DMS 273 treated with DMSO at 0.1 percent for 48 hours (cell line): ENCODE results near the gene NPBWR2.
A peak's percentile ranks its signal among the peaks of the same experiment; 100 is the strongest.

Source experiments
- DNase-seq: peaks from one replicate; lab custom pipeline; 2025; lab: John Stamatoyannopoulos, UW

Gene NPBWR2

DNA sequence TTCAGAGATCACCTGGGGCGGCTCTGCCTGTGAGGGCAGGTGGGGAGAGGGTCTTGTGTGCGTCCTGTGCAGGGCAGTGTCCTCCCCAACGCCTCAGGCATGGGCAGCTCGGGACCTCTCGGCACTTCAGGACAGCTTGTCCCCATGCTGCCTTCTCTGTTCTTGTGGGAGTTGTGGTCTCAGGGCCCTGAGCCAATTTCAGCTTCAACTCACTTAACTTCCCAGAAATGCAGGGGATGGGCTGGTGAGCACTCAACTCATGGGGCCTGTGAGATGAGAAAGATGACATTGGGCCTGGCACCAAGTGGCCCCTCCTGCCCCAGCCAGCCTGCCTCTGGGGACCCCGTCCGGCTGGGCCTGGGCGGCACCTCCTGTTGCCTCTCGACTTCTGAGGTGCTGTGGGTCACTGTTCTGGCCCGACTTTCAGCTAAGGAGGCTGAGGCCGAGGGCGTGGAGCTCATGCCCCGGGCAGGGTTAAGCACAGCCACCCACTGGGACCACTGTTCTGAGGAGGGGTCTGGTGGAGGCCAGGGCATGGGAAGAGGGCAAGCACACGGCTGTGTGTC, 34.8 kb downstream of the NPBWR2 start:
- no peak for DNase-seq

DNA sequence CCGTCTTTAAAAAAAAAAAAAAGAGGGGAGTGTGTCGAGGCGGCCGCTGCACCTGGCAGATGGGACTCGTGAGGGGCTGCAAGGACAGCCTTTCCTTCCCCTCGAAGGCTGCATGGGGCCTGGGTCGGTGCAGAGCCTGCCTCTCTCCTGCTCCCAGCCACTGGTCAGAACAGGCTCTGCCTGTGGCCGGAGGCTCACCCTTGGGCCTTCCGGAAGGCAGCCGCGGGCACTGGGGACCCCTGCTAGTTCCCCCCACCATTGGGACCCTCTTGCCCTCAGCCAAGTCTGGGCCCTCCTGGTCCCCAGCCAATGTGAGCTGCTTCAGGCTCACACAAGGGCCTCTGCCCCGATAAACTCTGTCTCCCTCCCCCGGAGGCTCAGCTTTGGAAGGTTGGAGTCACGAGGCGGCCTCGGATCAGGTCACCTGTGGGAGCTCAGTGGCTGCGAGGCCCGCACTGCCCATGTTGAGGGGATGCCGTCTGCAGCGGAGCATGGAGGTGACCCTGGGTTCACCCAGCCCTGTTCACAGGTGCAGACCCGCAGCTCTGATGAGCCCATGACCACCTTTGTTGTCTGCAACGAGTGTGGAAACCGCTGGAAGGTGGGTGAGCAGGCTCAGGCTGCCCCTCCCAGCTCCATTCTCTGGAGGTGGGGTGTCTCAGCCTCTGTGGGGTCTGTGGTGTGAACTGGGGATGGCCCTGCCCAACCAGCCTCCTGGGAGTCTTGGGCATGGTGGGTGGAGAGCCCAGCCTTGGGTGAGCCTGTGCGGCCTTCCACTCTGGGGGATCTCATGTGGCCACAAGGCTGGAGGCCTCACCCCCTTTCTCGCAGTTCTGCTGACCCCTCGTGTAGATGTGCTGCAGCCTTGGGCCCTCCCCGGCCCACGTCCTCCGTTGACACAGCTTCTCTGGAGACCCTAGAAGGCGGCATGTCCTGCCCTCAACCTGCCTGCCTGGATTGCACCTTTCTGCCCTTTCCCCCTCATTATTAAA, 35.7 kb downstream of the NPBWR2 start:
- DNase-seq, result no peak

DNA sequence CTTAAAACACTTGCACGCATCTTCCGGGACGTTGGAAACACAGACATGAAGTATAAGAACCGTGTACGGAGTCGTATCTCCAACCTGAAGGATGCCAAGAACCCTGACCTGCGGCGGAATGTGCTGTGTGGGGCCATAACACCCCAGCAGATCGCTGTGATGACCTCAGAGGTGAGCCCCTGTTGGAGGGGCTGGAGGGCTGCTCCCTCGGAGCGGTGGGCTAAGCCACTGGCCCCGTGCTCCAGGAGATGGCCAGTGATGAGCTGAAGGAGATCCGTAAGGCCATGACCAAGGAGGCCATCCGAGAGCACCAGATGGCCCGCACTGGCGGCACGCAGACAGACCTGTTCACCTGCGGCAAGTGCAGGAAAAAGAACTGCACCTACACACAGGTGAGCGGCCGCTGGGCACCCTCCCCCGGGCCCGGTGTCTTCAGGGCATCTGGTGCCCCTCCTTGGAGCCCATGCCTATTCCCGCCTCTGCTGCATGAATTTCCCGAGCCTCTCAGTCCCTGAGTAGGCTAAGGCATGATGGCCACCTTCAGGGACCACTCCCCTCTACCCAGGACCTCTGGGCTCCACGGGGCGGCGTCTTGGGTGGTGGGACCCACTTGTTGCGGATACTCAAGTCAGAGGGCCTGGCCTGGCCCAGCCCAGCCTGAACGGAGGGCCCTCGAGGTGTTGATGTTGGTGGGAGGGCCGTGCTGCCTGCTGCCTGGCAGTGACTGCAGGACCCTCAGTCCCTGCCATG, 36.9 kb downstream of the NPBWR2 start:
- no peak for DNase-seq

DNA sequence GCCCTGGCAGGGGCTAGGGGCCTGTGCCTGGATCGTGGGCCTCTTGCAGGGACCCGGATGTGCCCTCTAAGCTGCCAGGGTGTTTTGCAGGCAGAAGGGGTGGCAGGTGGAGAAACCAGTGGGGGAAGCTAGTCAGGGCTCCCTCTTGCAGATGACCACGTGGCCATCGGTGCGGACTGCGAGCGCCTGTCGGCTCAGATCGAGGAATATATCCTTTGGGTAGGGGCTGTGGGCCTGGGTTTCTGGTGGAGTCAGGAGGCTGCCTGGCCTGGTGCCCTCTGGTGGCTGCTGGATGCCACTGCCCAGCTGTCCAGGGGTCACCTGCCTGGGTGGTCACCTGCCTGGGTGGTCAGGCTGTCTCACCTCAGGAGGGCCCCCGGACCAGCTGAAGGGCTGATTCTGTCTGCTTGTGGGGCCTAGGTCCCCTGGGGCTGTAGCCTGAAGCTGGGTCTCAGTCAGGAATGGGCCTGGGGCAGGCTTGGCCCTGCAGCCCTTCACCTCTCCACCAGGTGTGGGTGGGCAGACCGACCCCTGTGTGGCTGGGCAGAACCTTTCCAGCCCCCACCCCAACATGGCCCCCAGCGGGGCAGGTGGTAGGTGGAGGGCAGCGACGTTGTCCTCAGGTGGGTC, 37.6 kb downstream of the NPBWR2 start:
- DNase-seq, result no peak

DNA sequence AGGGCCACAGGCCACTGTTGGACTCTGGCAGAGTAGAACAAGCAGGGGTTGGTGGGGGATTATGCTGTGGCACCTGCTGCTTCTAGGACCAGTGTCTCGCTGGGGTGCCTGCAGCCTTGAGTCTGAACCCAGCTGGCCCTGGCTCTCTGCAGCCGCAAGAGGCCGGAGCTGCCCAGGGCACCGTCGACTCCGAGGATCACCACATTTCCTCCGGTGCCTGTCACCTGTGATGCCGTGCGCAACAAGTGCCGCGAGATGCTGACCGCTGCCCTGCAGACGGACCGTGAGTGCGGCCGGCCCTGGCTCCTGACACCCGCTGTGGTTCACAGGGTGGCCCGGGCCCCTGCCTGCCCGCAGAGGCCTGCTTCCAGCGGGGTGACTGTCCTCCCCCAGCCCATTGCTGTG, 38.2 kb downstream of the NPBWR2 start:
- no peak for DNase-seq

DNA sequence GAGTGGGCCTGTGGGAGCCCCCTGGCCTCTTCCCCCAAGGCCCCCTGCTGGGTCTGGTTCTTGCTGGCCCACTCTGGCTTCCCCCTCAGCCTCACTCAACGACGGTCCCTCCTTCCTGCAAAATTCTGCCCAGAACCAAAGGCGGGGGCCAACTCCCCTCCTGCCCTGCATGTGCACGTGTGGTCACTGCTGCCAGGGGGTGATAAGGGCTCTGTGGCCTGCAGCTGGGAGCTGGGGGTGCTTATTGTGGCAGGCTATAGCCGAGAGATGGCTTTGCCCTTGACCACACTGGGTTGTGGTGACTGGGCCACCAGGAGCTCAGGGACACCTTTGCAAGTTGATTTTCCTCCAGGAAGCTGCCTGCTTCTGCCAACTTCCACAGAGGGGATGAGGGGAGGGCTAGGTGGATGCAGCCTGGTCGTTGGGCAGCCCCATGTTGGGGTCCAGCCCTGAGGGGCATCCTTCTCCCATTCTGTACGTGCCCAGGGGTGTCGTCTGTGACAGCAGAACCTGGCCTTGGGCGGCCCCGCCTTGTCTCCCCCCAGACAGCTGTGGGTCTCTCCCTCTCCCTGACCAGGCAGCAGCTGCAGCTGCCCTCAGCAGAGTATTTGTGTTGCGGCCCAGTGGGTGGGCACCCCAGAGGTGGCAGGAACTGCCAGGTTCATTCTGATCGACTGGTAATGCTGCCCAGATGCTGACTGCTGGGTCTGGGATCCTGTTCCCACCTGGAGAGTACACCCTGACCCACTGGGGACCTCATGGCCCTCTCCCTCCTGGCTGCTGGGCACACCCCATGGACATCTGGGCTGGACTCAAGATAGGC, 38.8 kb downstream of the NPBWR2 start:
- DNase-seq, result no peak

DNA sequence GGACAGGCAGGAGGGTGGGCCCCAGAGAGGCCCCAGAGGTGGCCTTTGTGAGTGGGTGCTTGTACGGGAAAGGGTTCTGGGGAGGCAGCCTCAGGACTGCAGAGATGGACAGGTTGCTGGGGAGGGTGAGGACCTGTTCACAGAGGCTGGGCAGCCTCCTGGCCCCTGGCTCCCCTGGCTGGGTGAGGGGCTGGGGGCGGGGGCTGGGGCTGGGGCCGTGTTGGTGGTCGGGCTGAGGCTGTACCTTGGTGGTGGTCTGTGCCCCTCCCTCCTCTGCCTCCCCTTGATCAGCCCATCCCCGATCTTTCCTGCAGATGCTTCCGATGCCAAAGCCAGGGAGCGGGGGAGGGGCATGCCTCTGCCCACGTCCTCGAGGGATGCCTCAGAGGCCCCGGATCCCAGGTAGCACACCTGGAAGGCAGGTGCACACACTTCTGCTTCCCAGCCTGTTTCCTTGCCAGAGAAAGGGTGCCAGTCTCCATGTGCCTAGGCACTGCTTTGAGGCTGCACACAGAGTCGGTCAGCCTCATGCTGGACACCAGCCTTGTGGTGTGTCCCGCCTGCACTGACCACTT, 39.5 kb downstream of the NPBWR2 start:
- DNase-seq, result no peak

DNA sequence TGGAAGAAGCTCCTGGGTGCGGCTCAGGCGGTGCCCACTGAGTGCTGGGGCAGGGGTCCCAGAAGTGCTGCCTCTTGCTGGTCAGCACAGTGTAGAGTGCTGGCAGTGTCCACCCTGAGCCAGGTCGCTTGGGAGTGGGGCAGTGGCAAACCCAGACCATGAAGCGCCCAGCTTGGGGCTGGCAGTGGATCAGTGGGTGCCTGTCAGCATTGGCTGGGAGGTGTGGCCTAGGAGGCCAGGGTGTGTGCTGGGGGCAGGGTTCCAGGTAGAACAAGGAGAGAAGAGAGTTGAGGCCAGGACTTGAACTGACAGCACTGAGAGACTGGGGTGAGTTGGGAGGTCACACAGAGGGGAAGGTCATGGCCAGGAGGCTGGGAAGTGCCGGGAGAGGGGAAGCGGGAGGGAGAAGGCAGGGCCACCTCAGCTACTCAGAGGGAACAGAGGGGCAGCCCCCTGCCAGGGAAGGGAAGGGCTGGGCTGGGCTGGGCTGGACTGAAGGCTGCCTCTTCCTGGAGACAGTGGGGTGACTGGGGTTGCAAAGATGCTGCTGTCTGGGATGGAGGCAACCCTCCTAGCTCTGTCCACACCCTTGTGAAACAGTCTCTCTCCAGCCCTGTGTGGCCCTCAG, 40.2 kb downstream of the NPBWR2 start:
- no peak for DNase-seq

DNA sequence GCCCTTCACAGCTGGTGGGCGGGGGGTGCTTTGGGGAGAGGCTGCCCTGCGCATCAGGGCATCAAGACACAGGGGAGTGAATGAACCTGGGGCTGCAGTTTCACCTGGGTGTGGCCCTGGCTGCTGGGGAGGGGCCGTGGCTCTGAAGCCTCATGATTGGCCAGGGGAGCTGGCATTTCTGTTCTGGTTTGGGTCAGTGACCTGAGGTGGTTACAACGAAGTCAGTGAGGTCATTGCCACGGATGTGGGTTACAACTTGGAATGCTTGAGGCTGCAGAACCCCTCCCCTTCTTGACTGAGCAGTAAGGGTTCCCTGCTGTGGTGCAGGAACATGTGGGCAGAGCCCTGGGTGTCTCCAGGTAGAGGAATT, 41.4 kb downstream of the NPBWR2 start:
- no peak for DNase-seq

DNA sequence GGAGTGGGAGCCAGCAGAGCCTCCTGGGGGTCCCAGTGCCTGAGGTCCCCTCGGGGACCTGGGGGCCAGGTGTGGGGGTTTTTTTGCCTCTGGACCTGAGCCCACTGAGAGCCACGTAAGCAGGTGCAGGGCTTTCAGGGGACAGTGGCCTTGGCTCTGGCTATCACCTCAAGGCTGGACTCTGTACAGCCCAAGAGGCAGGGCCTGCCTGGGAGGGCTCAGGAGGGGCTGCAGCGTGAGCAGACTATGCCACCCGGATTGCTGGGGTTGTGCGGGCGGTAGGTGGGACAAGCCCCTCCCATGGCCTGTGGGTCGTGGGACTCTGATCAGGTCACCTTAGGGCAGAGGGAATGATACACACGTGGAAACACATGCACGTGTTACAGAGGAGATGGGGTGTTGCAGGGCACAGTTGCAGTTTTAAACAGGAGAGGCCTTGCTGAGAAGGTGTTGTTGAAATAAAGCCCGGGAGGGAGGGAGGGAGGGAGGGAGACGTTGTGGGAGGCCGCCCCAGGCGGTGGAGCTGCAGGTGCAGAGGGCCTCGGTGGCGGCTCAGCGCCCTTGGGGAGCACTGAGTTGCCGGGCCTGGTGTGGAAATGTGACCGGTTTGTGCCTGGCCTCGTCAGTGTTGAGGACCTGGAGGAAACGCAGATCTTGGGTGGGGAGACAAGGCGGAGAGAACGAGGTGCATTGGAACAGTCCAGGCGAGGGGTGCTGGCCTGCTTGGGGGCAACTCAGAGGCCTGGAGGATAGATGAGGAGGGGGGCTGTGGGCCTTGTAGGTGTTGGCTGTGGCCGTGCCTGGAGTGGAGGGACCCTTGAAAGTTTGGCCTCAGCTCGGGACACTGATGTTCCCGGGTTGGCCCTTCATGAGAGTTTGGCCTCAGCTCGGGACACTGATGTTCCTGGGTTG, 42.0 kb downstream of the NPBWR2 start:
- DNase-seq, result no peak

DNA sequence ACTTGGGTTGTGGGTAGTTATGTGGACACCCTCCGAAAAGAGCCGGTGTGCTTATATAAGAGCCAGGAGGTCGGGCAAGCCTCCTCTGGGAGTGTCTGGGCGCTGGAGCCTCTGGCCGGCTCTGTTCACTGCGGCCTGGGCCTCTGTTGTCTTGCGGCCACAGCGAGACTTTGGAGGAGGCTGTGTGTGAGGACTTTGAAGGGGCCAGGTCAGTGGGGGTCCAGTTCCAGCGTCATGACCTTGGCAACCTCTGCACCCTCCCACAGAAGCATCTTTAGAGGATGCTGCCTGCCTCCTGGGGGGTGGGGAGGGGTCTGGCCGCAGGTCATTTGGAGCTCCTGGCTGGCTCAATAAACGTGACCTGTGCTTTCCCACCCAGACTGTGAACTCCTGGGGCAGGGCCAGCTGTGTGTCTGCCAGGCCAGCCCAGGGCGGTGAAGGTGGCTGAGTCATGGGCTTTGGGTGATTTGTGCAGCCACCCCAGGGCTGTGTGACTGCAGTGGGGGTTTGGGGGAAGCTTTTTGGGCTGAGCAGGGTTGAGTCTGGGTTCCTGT, 43.1 kb downstream of the NPBWR2 start:
- DNase-seq, result no peak

DNA sequence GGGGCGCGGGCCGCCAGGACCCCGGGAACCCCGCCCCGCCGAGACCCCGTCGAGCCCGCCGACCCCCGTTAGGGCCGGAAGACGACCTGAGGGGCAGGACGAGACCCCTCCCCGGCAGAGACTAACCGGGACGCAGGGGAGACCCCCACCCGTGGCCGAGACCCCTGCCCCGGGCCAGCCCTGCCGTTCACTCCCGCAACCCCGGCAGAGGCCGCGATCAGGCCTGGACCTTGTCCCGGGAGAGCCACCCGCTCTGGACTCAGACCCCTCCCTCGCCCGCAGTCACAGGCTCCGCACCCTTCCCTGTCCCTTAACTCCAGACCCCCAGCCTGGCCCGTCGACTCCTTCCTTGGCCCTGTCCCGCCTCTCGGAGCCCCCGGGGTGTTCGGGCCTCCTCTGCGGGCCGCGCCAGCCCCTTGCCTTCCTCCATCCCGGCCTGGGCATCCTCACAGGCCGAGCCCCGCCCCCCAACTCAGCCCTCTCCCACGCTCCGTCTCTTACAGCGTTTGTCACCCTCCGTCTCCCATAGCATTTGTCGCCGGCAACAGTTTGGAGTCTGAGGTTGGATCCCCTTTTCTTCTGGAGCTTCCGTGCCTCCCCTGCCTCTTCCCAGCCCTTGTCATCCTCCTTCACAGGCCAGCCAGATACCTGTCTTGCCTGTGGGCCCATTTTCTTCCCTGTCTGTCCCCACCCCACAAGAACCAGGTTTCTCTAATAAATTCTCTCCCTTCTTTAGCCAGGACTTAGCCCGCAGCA, 43.8 kb downstream of the NPBWR2 start:
- DNase-seq, result no peak

DNA sequence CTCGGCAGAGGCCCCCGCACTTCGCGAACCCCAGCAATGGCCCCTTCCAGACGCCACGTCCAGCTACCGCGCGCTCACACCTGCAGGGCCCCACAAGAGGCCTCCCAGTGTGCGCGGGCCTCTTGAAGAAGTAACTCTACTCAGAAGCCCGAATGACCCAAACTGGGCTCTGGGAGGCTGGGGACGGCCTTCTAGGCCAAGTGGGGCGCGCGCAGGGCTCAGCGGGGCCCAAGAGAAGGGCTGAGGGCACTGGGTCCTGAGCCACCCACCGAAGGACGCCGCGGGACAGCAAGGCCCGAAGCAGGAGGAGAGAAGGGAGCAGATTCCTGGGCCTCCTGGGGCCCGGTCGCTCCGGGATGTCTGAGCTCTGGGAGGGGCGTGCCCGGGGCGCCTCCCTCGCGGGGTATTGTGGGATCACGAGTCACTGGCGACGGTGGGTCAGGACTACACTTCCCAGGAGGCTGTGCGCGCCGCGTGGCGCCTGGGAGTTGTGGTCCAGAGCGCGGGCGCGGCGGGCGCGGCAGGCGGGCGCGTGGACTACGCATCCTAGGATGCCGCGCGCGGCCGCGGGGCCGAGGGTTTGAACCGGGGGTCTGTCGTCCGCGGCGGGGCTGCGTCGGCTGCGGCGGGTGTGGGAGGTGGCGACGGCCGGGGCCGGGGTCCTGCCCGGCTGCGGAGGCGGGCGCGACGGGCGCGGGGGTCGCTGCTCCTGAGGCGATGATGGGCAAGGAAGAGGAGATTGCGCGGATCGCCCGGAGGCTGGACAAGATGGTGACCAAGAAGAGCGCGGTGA, 44.6 kb downstream of the NPBWR2 start, which contains the start of gene TCEA2:
Gene TCEA2, plus strand, starts transcription at position 603 of the 793 bp plus-strand sequence. Its CDS starts 115 bp downstream, at position 718.
- DNase-seq, result peak; percentile 77

DNA sequence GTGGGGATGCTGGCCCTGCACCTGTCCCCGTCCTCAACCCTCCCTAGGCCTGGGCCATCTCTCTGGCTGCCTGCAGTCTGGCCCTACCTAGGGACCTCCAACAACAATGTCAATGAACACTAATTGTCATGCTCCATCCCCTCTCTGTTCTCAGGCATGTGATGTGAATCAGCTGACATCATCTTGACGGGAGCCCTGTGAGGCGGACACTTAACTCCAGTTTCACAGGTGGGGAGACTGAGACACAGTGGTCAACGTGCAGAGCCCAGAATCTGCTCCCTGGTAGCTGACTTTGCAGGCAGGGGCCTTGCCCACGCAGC, 45.1 kb downstream of the NPBWR2 start:
- no peak for DNase-seq

DNA sequence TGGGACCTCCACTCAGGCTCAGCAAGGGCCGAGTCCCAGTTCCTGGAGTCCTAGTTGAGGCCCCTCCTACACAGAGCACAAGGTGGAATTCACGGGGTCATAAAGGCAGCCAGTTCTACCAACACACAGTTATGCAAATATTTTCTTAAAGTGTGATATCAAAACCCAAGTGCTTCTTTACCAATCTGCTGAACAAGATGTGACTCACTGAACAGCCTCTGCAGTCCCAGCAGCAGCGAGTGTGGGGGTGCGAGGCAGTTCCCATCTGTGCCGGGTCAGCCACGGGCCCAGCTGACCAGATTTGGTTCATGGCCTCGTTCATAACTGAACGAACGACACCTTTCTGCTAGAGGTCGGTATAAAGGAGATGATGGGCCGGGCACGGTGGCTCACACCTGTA, 48.8 kb downstream of the NPBWR2 start:
- DNase-seq, result no peak

DNA sequence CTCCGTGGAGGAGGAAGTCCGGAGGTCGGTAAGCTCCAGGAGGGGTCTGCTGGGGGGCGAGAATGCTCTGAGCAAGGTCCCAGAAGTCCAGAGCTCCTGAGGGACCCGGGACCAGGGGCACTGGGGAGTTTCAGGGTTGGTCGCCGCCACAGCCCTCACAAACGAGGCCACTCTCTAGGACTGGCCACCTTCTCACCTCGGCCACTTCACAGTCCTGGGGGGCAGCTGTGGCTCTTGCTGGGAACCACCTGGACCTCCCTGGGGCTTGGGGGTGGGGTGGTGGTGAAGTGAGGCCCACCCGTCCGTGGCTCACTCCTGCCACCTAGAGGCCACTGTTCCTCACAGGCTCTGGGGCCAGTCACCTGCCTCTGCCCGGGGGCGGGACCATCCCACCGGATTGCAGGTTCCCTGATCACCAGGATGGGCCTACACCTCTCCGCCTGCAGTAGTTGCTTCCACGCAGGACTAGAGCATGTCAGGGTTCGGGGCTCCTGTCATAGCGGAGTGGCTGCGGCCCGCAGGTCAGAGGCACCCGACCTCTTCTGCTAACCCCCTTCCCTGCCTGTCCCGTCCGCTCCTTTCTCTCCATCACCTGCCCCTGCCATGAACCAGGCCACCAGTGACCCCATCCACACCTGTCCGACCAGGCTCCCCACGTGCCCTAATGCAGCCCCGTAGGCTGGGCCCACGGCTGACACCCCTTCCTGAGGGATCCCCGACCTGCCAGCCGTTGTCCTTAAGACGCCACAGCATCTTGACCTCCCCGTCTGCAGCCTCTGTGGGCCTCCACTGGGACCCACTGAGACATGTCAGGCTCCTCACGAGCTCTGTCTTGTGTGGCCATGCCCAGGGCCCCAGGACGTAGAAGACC, 49.5 kb downstream of the NPBWR2 start:
- no peak for DNase-seq
